Natural killer cell treated with Interleukin-12 subunit alpha and Interleukin-12 subunit beta and Interleukin-15 and Interleukin-18, amount 100 ng/mL, for 72 hours (primary cell): Measurements from ENCODE around the gene ZSCAN12. TPM values are rescaled to one million over a fixed set of nuclear protein-coding genes. Genes with fewer than 3 reads are reported as not detected.

Source experiments
- ATAC-seq, 2 donors: fragments of 150-1000 bp; cut with Tn5 transposase in 1 of 2; sonication (Bioruptor Pico), chemical (Tn5 transposase) in 1 of 2; 2 replicates each; pipeline ENCODE4 v1.10.0; 2021
- DNase-seq: peaks from one replicate; pipeline ENCODE4 v3.0.0; 2022; ENCODE audit warnings: low spot score
- H3K27ac Mint-ChIP-seq, 2 donors: 1 replicate in 1 of 2; 2 replicates in 1 of 2; pipeline ENCODE4 v1.8.0; 2022; ENCODE audit warnings: mixed read lengths in 2 of 2, mild to moderate bottlenecking in 1 of 2, moderate library complexity in 1 of 2
- H3K27me3 Mint-ChIP-seq, 2 donors: 1 replicate in 1 of 2; 2 replicates in 1 of 2; pipeline ENCODE4 v1.8.0; 2022; ENCODE audit warnings: mixed read lengths in 2 of 2
- H3K36me3 Mint-ChIP-seq: one replicate; pipeline ENCODE4 v1.8.0; 2022; ENCODE audit warnings: mixed read lengths
- H3K4me1 Mint-ChIP-seq, 2 donors: 1 replicate in 1 of 2; 2 replicates in 1 of 2; pipeline ENCODE4 v1.8.0; 2022; ENCODE audit warnings: low read depth in 2 of 2, mixed read lengths in 2 of 2, mild to moderate bottlenecking in 1 of 2
- H3K4me3 Mint-ChIP-seq: one replicate; pipeline ENCODE4 v1.8.0; 2022; ENCODE audit warnings: mixed read lengths
- H3K9me3 Mint-ChIP-seq: 2 replicates; pipeline ENCODE4 v1.8.0; 2022; ENCODE audit warnings: mixed read lengths
- total RNA-seq, 2 donors: library from RNA; stranded (reverse); gene quantifications; one replicate each; pipeline ENCODE4 v1.2.3, GENCODE V29; 2022

The ZSCAN12 gene
- total RNA-seq, 2 donors from 2014 or later = 6.9 to 9.9 TPM

- H3K9me3 Mint-ChIP-seq = no peaks in the 10 kb centered on the region
- H3K27ac Mint-ChIP-seq = peak overlapping the region; percentile 69 to 86
- H3K27me3 Mint-ChIP-seq = no peaks in the 10 kb centered on the region
- H3K4me3 Mint-ChIP-seq = peak overlapping the region; percentile 85
- ATAC-seq = peak; percentile 82 to 87
- H3K4me1 Mint-ChIP-seq = peaks cover 23 to 25% of the 10 kb centered on the region in 2 donors
- H3K36me3 Mint-ChIP-seq = no peaks in the 10 kb centered on the region
- DNase-seq = peak; percentile 73
These were observed 43.5 kb downstream of the ZSCAN12 start for GRCh38 chr6:28355743-28356665.

GRCh38 chr6:28354688-28355554, 44.6 kb downstream of the ZSCAN12 start:
- Mint-ChIP-seq H3K4me1 (peaks cover 32 to 34% of the 10 kb centered on the region in 2 donors), H3K4me3 (peak overlapping the region; percentile 85), H3K27me3 (no peaks in the 10 kb centered on the region), H3K27ac (peak overlapping the region; percentile 69 to 86), H3K9me3 (no peaks in the 10 kb centered on the region), H3K36me3 (no peaks in the 10 kb centered on the region)
- no peak for ATAC-seq
- no peak for DNase-seq

GRCh38 chr6:28353981-28354676, 45.4 kb downstream of the ZSCAN12 start:
- no peak for ATAC-seq
- Mint-ChIP-seq H3K36me3 (no peaks in the 10 kb centered on the region), H3K4me3 (no peak overlapping the region), H3K4me1 (peaks cover 39 to 40% of the 10 kb centered on the region in 2 donors), H3K27ac (no peak overlapping the region), H3K27me3 (no peaks in the 10 kb centered on the region), H3K9me3 (no peaks in the 10 kb centered on the region)
- DNase-seq = no peak

GRCh38 chr6:28353356-28353755, 46.2 kb downstream of the ZSCAN12 start:
- H3K4me1 Mint-ChIP-seq = peaks cover 39 to 40% of the 10 kb centered on the region in 2 donors
- no peak for DNase-seq
- no peak for ATAC-seq
- no peaks in the 10 kb centered on the region for H3K9me3 Mint-ChIP-seq
- H3K27ac Mint-ChIP-seq = peak overlapping the region in 1 of 2 donors; percentile 9
- H3K4me3 Mint-ChIP-seq = no peak overlapping the region
- H3K36me3 Mint-ChIP-seq = no peaks in the 10 kb centered on the region
- no peaks in the 10 kb centered on the region for H3K27me3 Mint-ChIP-seq

GRCh38 chr6:28351493-28351925, 48.0 kb downstream of the ZSCAN12 start:
- Mint-ChIP-seq H3K36me3 (no peaks in the 10 kb centered on the region), H3K4me3 (peak overlapping the region; percentile 93), H3K27me3 (peaks cover 6 to 15% of the 10 kb centered on the region in 2 donors), H3K9me3 (no peaks in the 10 kb centered on the region), H3K27ac (peak overlapping the region in 1 of 2 donors; percentile 68), H3K4me1 (peaks cover 31 to 40% of the 10 kb centered on the region in 2 donors)
- ATAC-seq = no peak
- DNase-seq = no peak

GRCh38 chr6:28351087-28351486, 48.5 kb downstream of the ZSCAN12 start:
- H3K36me3 Mint-ChIP-seq = no peaks in the 10 kb centered on the region
- H3K4me1 Mint-ChIP-seq = peaks cover 29 to 38% of the 10 kb centered on the region in 2 donors
- peak overlapping the region; percentile 68 to 75 for H3K27ac Mint-ChIP-seq
- no peak for ATAC-seq
- H3K27me3 Mint-ChIP-seq = peaks cover 8 to 15% of the 10 kb centered on the region in 2 donors
- DNase-seq = no peak
- no peaks in the 10 kb centered on the region for H3K9me3 Mint-ChIP-seq
- H3K4me3 Mint-ChIP-seq = peak overlapping the region; percentile 93

- H3K36me3 Mint-ChIP-seq = no peaks in the 10 kb centered on the region
- H3K9me3 Mint-ChIP-seq = no peaks in the 10 kb centered on the region
- DNase-seq (peak; percentile 92), ATAC-seq (peak; percentile 97 to 99)
- H3K4me1 Mint-ChIP-seq = peaks cover 19 to 29% of the 10 kb centered on the region in 2 donors
- peaks cover 8 to 15% of the 10 kb centered on the region in 2 donors for H3K27me3 Mint-ChIP-seq
- peak within 1 kb of the TSS; percentile 93 for H3K4me3 Mint-ChIP-seq
- peak within 1 kb of the TSS; percentile 75 to 93 for H3K27ac Mint-ChIP-seq
These were observed 49.4 kb downstream of the ZSCAN12 start, which contains the start of gene ZKSCAN3 for GRCh38 chr6:28349892-28350737. Gene ZKSCAN3 (plus strand): TSS chr6:28349947. CDS start chr6:28359587, 9,640 bp downstream.

- no peak for DNase-seq
- no peak for ATAC-seq
- Mint-ChIP-seq H3K36me3 (no peaks in the 10 kb centered on the region), H3K27ac (peak overlapping the region; percentile 75 to 93), H3K4me3 (peak overlapping the region; percentile 93), H3K9me3 (no peaks in the 10 kb centered on the region), H3K4me1 (peaks cover 18 to 29% of the 10 kb centered on the region in 2 donors), H3K27me3 (peaks cover 8 to 15% of the 10 kb centered on the region in 2 donors)
These were observed 50.1 kb downstream of the ZSCAN12 start for GRCh38 chr6:28349344-28349891.

- DNase-seq = no peak
- no peaks in the 10 kb centered on the region for H3K36me3 Mint-ChIP-seq
- H3K4me3 Mint-ChIP-seq = no peak overlapping the region
- no peaks in the 10 kb centered on the region for H3K9me3 Mint-ChIP-seq
- H3K4me1 Mint-ChIP-seq = peaks cover 18 to 28% of the 10 kb centered on the region in 2 donors
- ATAC-seq = no peak
- peaks cover 8 to 15% of the 10 kb centered on the region in 2 donors for H3K27me3 Mint-ChIP-seq
- H3K27ac Mint-ChIP-seq = no peak overlapping the region
These were observed 52.4 kb downstream of the ZSCAN12 start for GRCh38 chr6:28347119-28347518.

GRCh38 chr6:28345201-28345600, 54.3 kb downstream of the ZSCAN12 start:
- Mint-ChIP-seq H3K36me3 (peaks cover 8% of the 10 kb centered on the region), H3K27ac (no peak overlapping the region), H3K9me3 (peaks cover 3% of the 10 kb centered on the region)

GRCh38 chr6:28343898-28344677, 55.5 kb downstream of the ZSCAN12 start:
- H3K36me3 Mint-ChIP-seq = peaks cover 13% of the 10 kb centered on the region
- DNase-seq = no peak
- no peak overlapping the region for H3K27ac Mint-ChIP-seq
- no peak overlapping the region for H3K4me3 Mint-ChIP-seq
- no peak for ATAC-seq
- no peaks in the 10 kb centered on the region for H3K4me1 Mint-ChIP-seq
- peaks cover 6% of the 10 kb centered on the region for H3K9me3 Mint-ChIP-seq
- peaks cover 13 to 15% of the 10 kb centered on the region in 2 donors for H3K27me3 Mint-ChIP-seq

More at GRCh38 chr6:28345201-28345600, 54.3 kb downstream of the ZSCAN12 start:
- DNase-seq (no peak), ATAC-seq (no peak)
- no peak overlapping the region for H3K4me3 Mint-ChIP-seq
- H3K4me1 Mint-ChIP-seq = peaks cover 9% of the 10 kb centered on the region in 2 donors
- peaks cover 13 to 15% of the 10 kb centered on the region in 2 donors for H3K27me3 Mint-ChIP-seq
